Stimulated activated CD4-positive, alpha-beta T cell treated with anti-CD3 and anti-CD28 coated beads, Interleukin-4, amount 100 ng/mL, for 1 hour (primary cell): ENCODE measurements around the gene PLXNB2.
"Not testable (repeated sequence)": the region's sequence is repeated elsewhere in the genome, so short reads cannot be mapped to it uniquely, and the experiment has no call there.

Source experiments
- DNase-seq: peaks from one replicate; pipeline ENCODE4 v3.0.0-alpha.2; 2020

The PLXNB2 gene

GRCh38 chr22:50278461-50278860 lies 29.0 kb downstream of the PLXNB2 start:
- DNase-seq: no peak

DNA sequence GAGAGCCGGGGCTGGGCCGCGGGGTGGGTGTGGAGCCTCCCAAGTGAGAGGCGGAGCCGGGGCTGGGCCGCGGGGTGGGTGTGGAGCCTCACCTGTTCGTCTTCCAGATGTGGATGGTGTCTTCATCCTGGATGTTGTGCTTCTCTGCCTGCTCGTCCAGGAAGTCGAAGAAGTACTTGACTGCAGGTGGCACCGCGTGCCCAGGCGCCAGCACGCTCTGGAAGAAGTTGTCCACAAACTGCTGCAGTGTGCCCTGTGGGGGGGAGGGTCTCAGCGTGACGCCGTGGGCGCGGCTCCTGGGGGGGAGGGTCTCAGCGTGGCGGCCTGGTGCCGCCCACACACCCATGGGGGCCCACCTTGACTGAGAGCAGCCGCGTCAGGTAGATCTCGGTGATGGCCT lies 29.7 kb downstream of the PLXNB2 start:
- no peak for DNase-seq

GRCh38 chr22:50276143-50276542 lies 31.3 kb downstream of the PLXNB2 start:
- peak; percentile 28 for DNase-seq

DNA sequence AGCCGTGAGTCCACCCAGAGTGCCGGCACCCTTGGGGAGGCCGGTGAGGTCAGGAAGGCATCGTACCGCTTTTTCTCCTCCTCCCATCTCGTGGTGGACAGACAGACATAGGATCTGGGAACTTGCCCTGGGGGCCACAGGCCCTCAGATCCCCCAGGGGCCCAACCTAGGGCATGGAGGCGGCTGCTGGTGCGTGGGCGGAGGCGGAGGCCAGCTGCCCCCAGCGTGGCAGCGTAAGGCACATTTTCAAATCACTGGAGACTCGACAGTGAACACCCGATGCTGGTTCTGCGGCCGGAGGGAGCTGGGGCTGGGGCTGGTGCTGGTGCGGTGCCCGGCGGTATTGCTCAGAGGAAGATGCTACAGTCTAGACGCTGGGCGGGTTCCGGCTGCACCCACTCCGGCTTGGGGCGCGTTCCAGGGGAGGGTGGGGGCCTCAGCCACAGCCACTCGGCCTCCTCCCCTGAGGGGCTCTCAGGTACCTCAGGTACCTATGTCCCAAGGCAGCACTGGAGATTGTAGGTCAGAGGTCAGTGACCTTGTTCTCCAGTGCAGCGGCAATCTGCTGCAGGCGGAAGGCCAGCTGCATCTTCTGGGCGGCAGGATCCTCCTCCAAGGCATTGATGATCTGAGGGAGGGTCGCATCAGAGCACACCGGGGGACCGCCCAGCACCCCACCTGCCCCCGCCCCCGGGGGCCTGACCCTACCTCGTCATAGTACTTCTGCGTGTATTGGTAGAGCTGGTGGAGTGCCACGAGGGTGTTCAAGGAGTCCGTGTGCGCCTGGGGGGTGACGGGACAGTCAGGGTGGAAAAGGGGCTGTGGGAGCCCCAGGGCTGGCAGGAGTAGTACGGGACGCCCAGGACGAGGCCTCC lies 32.0 kb downstream of the PLXNB2 start:
- DNase-seq: no peak

- DNase-seq: no peak
Observed at GRCh38 chr22:50274771-50275170, 32.7 kb downstream of the PLXNB2 start.

GRCh38 chr22:50274311-50274710 lies 33.1 kb downstream of the PLXNB2 start:
- peak; percentile 46 for DNase-seq

- DNase-seq: not testable (repeated sequence)
Observed at GRCh38 chr22:50273781-50274180, 33.7 kb downstream of the PLXNB2 start.

- DNase-seq: not testable (repeated sequence)
Observed at GRCh38 chr22:50273352-50273751, 34.1 kb downstream of the PLXNB2 start.

- DNase-seq: no peak
Observed at GRCh38 chr22:50272044-50272802, 35.2 kb downstream of the PLXNB2 start.

- DNase-seq: peak; percentile 66
Observed at GRCh38 chr22:50271519-50271970, 35.9 kb downstream of the PLXNB2 start.

DNA sequence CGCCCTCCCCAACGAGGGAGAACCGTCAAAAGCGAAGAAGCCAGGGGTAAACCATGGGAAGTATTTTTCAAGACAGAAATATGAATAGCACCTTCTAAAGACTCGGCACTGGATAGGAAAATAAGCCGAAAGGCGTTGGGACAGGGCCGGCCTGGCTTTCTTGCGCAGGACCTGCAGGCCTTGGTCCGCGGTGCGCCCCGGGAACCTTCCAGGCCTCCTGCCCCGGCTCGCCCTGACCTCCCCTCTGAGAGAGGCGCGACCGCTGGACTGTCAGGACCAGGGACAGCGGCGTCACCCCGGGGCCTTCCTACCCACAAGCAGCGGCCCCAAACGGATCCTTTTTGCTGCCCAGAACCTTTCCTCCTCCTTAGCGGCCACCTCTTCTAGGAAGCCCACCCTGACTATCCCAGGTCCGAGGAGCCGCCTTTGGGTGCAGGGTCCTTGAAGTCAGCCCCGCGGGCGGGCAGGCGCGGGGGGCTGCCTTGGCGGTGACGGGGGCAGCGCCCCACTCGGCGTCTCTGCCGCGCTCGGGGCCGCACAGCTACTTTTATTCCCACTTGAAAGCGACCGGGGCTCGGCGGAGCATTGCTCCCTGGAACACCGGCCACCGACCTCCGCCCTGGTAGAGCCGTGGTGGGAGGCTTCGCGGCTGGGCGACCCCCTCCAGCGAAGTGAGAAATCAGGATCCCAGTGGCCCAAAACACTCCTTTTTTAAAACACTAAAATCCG lies 36.6 kb downstream of the PLXNB2 start:
- peak; percentile 72 for DNase-seq

DNA sequence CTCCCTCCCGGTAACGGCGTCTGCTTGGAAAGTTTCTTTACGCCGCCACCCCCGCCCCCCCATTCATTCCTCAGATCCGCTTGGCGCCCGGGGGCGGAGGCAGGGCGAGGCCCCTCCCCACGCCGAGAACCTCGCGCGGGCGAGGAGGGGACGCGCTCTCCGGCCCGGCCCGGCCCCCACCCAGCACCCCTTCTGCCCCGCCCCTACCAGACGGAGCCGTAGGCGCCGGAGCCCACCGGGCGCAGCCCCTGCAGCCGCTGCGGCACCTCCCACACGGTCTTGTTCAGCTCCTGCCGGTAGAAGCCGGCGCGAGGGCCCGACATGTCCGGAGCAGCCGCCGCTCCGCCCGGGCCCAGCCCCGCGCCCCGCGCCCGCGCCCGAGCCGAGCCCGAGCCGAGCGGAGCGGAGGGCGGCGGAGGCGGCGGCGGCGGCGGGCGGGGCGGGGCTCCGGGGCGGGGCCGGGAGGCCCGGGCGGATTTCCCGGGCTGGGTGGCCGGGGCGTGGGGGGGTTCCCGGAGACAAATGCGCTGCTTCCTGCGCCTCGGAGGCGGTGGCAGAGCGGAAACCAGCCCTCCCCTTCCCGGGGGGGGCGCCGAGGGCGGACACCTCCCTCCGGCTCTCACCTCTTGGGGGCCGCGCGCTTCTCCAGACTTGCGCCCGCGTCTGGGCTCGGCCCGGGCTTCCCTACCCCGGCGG lies 37.3 kb downstream of the PLXNB2 start, which contains the start of gene MAPK11:
Gene MAPK11, minus strand, starts transcription at position 411 of the 696 bp plus-strand sequence. Its CDS starts 88 bp downstream, at position 323.
- peak; percentile 75 for DNase-seq

GRCh38 chr22:50269573-50269969 lies 37.9 kb downstream of the PLXNB2 start:
- DNase-seq: no peak

GRCh38 chr22:50268655-50269113 lies 38.8 kb downstream of the PLXNB2 start:
- no peak for DNase-seq

GRCh38 chr22:50267591-50268390 lies 39.7 kb downstream of the PLXNB2 start:
- peak; percentile 64 for DNase-seq

GRCh38 chr22:50266994-50267393 lies 40.5 kb downstream of the PLXNB2 start:
- no peak for DNase-seq

- no peak for DNase-seq
Observed at GRCh38 chr22:50264946-50265669, 42.3 kb downstream of the PLXNB2 start.

DNA sequence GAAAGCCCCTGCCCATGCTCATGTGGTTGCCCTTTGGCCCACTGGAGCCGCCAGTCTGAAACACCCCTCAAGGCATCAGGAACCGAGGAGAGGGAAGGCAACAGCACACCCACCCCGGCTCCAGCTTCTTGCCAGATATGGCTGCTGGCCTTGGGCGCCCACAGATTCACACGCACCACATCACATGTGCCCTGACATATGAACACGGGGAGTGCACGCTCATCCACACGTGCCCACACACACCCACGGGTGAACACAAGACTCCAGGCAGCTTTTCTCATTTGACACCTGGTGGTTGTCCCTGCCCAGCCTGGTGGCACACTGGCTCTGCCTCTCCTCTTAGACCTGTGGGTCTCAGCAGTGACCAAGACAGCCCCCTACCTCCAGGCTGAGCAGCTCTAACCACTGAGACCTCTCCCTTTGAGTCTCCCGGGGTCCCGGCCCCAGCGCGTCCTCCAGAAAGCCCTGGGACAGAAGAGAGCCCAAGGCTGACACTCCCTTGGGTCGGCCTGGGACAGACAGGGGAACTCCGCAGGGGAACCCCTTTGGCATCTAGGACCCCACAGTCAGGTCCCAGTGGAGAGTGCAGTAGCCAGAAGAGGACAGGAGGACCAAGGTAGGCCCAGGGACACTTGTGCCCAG lies 43.2 kb downstream of the PLXNB2 start:
- DNase-seq: no peak

- no peak for DNase-seq
Observed at GRCh38 chr22:50262973-50263617, 44.4 kb downstream of the PLXNB2 start.

DNA sequence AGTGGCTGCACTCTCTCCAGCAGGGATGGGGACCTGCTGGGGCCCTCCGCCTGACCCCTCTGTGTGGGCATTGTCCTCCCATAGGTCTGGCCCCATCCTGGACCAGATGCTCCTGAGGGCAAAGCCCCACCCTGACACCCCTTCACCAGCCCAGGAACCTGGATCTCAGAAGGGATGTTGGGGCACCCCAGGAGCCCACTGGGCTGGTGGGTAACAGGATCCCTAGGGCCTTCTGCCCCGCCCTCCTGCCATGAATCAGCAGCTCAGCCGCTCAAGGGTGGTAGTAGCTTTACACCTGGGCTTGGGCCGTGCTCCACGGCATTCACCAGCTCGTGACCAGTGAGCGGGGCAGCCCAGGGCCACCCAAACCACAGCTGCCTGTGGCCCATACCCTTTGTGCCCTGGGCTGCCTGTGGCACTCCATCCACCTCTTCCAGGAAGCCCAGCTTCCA lies 45.0 kb downstream of the PLXNB2 start:
- DNase-seq: no peak
